Fibroblast of the aortic adventitia (primary cell): Measurements from ENCODE around the gene UNKL. TPM values are rescaled to one million over a fixed set of nuclear protein-coding genes. Genes with fewer than 3 reads are reported as not detected.

ENCODE experiments used
- DNase-seq: peaks from one replicate; pipeline ENCODE4 v3.0.0-alpha.2; 2010; ENCODE audit warnings: low read depth
- H3K4me3 ChIP-seq: 2 replicates; pipeline ENCODE4 v1.5.1; 2011; ENCODE audit warnings: low read depth, mild to moderate bottlenecking, control low read depth, low read length, moderate library complexity
- CTCF ChIP-seq: IDR thresholded peaks from 2 replicates; pipeline ENCODE4 v1.5.1; 2011; ENCODE audit warnings: mild to moderate bottlenecking, low read length, control low read depth, inconsistent platforms; ENCODE audit not compliant: insufficient read depth
- total RNA-seq: library from RNA; depleted of rRNA; stranded (reverse); fragments of >200 nt; gene quantifications from 2 replicates; pipeline ENCODE4 v1.2.3, GENCODE V29; 2012; ENCODE audit warnings: low replicate concordance

UNKL gene
- total RNA-seq, 1 donor, result 11.5 TPM

DNA sequence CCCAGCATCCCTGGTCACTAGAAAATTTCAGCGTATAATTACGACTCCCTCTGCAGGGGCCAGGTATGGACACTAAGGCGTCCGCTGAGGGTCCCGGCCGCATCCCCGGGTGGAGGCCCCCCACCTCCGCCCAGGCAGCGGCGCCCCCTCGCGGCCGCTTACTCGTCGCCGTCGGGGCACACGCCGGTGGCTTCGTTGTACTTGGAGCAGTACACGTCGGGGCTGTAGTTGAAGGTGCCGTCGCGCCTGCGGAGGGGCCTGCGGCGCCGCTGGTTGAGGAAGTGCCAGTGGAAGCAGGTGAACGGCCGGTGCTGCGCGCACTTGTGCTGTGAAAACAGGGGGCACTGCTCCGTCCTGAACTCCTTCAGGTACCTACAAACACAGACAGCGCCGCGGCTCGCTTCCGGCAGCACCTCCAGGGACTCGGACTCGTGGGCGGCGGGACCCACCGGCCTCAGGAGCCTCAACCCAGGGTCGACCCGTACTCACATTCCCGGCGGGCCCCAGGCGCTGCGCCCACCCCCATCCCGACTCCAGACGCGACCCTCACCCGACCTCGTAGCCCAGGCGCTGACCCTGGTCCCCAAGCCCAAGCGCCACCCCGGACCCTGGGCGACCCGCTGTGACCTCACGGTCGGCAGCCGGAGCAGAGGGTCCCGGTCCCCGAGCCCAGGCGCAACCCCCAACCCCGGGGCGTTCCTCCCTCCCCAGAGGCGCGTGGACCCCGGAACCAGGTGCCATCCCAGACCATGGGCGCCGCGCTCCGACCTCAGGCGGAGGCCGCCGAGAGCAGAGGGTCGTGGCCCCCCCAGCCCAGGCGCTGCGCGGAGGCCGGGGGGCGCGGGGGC is 596 bp downstream of the UNKL start:
- TF ChIP-seq CTCF, result peak; percentile 55
- H3K4me3 ChIP-seq, result peak overlapping the region; percentile 84
- peak; percentile 39 for DNase-seq

DNA sequence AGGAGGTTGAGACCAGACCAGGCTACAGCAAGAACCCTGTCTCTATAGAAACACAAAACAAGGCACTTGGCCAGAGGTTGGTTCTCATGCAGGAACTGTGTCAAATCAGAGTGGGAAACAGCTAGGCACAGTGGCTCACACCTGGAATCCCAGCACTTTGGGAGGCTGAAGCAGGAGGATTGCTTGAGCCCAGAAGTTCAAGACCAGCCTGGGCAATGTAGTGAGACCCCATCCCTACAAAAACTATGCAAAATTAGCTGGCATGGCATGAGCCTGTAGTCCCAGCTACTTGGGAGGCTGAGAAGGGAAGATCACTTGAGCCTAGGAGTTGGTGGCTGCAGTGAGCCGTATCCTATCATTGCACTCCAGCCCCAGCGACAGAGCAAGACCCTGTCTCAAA is 1.7 kb downstream of the UNKL start:
- H3K4me3 ChIP-seq, result no peak overlapping the region
- TF ChIP-seq CTCF, result no peak
- no peak for DNase-seq

- TF ChIP-seq CTCF, result no peak
- H3K4me3 ChIP-seq, result peak overlapping the region; percentile 70
- peak; percentile 82 for DNase-seq
Measured at GRCh38 chr16:1408171-1408837, 6.2 kb downstream of the UNKL start.

DNA sequence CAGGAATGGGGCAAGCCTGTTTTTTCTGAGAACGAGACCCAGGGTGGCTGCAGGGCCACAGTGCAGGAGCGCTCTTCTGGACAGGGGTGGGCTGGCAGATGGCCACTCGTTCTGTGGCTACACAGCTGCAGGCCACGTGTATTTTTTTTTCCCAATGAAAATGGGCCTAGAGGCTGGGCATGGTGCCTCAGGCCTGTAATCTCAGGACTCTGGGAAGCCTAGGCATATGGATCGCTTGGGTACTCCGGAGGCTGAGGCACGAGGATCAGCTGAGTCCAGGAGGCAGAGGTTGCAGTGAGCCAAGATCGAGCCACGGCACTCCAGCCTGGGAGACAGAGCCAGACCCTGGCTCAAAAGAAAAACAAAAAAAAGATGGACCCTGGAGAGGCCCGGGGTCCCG is 6.8 kb downstream of the UNKL start:
- no peak for TF ChIP-seq CTCF
- DNase-seq, result peak; percentile 43
- H3K4me3 ChIP-seq, result peak overlapping the region; percentile 28

DNA sequence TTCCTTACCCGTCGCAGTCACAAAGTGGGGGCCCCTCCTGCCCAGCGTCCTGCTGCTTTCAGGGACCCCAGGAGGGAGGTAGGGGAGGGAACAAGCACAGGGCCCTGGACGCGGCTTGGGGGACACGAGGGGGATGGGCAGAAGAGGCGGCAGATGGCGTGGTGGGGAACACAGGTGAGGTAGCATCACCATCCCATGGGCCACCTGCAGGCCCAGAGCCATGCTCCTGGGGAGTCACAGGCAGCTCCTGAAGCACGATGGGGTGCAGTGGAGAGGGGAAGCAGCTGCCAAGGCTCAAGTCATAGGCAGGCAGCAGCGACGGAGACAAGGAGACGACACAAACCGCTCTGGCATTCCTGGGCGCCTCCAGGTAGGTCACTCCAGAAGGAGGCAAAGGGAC is 10.8 kb downstream of the UNKL start:
- no peak for TF ChIP-seq CTCF
- no peak for DNase-seq
- H3K4me3 ChIP-seq, result no peak overlapping the region

DNA sequence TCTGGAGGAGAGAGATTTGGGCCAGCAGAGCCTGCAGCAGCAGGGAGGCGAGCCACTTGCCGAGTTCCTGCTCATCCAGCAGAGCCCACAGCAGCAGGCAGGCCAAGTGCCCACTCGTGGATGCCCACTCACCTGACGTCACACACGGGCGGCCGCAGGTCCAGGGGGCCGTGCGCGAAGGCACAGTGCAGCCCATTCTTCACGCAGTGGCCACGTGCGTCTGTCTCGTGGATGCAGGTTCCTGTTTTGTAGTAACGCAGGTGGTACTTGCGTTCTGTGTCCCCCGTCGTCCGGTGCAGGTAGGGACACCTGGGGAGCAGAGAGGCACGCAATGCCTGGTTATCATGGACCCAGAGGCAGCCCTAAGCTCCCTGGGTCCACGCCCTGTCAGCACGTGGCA is 11.5 kb downstream of the UNKL start:
- DNase-seq, result no peak
- TF ChIP-seq CTCF, result no peak
- H3K4me3 ChIP-seq, result no peak overlapping the region
